Neutrophil (primary cell): ENCODE data around the gene PRDM15.

Source experiments
- H3K27ac ChIP-seq: fragments of 200-600 bp; sonication (generic); 2 replicates; pipeline ENCODE4 v1.5.1; 2016; ENCODE audit warnings: mild to moderate bottlenecking, moderate library complexity
- H3K27me3 ChIP-seq: fragments of 200-600 bp; sonication (generic); 2 replicates; pipeline ENCODE4 v1.6.0; 2016; ENCODE audit warnings: mild to moderate bottlenecking
- H3K36me3 ChIP-seq: fragments of 200-600 bp; sonication (generic); 2 replicates; pipeline ENCODE4 v1.5.1; 2017
- H3K4me1 ChIP-seq, 2 experiments: fragments of 200-600 bp in 1 of 2; sonication (generic) in 1 of 2; 1 replicate in 1 of 2; 2 replicates in 1 of 2; pipeline versions ENCODE4 v1.5.1 to v1.6.1; 2013 to 2016; ENCODE audit warnings: low read depth in 1 of 2, low read length in 1 of 2, mild to moderate bottlenecking in 1 of 2, moderate library complexity in 1 of 2; ENCODE audit not compliant: control insufficient read depth in 1 of 2, insufficient read depth in 1 of 2
- H3K4me3 ChIP-seq, 2 experiments: fragments of 200-600 bp in 1 of 2; sonication (generic) in 1 of 2; 1 replicate in 1 of 2; 2 replicates in 1 of 2; pipeline ENCODE4 v1.5.1; 2013 to 2016; ENCODE audit warnings: low read depth in 1 of 2, low read length in 1 of 2, mild to moderate bottlenecking in 1 of 2, moderate library complexity in 1 of 2
- H3K9me3 ChIP-seq: fragments of 200-600 bp; sonication (generic); 2 replicates; pipeline ENCODE4 v1.5.1; 2016
- CTCF ChIP-seq: fragments of 200-600 bp; sonication (generic); IDR thresholded peaks from 2 replicates; pipeline ENCODE4 v1.5.1; 2016; ENCODE audit warnings: antibody characterized with exemption

PRDM15 gene

GRCh38 chr21:41783476-41784180 is 95.5 kb downstream of the PRDM15 start:
- Histone ChIP-seq H3K9me3 (no peaks in the 10 kb centered on the region), H3K4me3 (no peak overlapping the region), H3K36me3 (no peaks in the 10 kb centered on the region), H3K4me1 (no peaks in the 10 kb centered on the region), H3K27ac (no peak overlapping the region), H3K27me3 (peaks cover 69% of the 10 kb centered on the region)
- TF ChIP-seq CTCF, result no peak

- Histone ChIP-seq H3K4me1 (peaks cover 0 to 5% of the 10 kb centered on the region in 2 experiments), H3K27me3 (peaks cover 89% of the 10 kb centered on the region), H3K9me3 (no peaks in the 10 kb centered on the region), H3K36me3 (no peaks in the 10 kb centered on the region), H3K27ac (no peak overlapping the region), H3K4me3 (no peak overlapping the region)
- no peak for TF ChIP-seq CTCF
These were observed 98.1 kb downstream of the PRDM15 start for GRCh38 chr21:41781050-41781410.

- no peak overlapping the region for H3K4me3 ChIP-seq
- H3K27ac ChIP-seq, result no peak overlapping the region
- peaks cover 0 to 5% of the 10 kb centered on the region in 2 experiments for H3K4me1 ChIP-seq
- no peaks in the 10 kb centered on the region for H3K36me3 ChIP-seq
- H3K9me3 ChIP-seq, result no peaks in the 10 kb centered on the region
- no peak for TF ChIP-seq CTCF
- H3K27me3 ChIP-seq, result peaks cover 94% of the 10 kb centered on the region
These were observed 98.7 kb downstream of the PRDM15 start for GRCh38 chr21:41780337-41781049.

- H3K27me3 ChIP-seq, result peaks cover 98% of the 10 kb centered on the region
- H3K27ac ChIP-seq, result no peak overlapping the region
- TF ChIP-seq CTCF, result no peak
- peaks cover 0 to 5% of the 10 kb centered on the region in 2 experiments for H3K4me1 ChIP-seq
- H3K36me3 ChIP-seq, result no peaks in the 10 kb centered on the region
- H3K4me3 ChIP-seq, result no peak overlapping the region
- H3K9me3 ChIP-seq, result no peaks in the 10 kb centered on the region
These were observed 99.5 kb downstream of the PRDM15 start for GRCh38 chr21:41779659-41780058.

GRCh38 chr21:41778930-41779600 is 100.1 kb downstream of the PRDM15 start:
- Histone ChIP-seq H3K27ac (no peak overlapping the region), H3K9me3 (no peaks in the 10 kb centered on the region), H3K36me3 (no peaks in the 10 kb centered on the region), H3K27me3 (peaks cover 98% of the 10 kb centered on the region), H3K4me3 (no peak overlapping the region), H3K4me1 (peaks cover 0 to 5% of the 10 kb centered on the region in 2 experiments)
- no peak for TF ChIP-seq CTCF
